GM12878 (cell line): ENCODE results near the gene C2CD5. TPM values are rescaled to one million over a fixed set of nuclear protein-coding genes. Genes with fewer than 3 reads are reported as not detected.

Experiments
- ATAC-seq: fragments of 200-7000 bp; cut with Tn5 transposase; 3 replicates; pipeline ENCODE4 v1.9.1; 2020; ENCODE audit warnings: mild to moderate bottlenecking, moderate library complexity
- BruUV-seq: library from RNA; stranded (reverse); fragments of 400-500 nt; replicated peaks from 2 replicates; lab custom pipeline; 2021; lab: Mats Ljungman, UMichigan
- CTCF ChIA-PET: fragments of 300-600 bp; sonication (Branson Sonifier 250); formaldehyde crosslinking; extraction: SDS; loops from one replicate; lab custom pipeline; 2021; ENCODE audit warnings: inconsistent platforms; lab: Yijun Ruan, JAX
- POLR2A ChIA-PET: fragments of 350-600 bp; formaldehyde crosslinking; extraction: SDS; loops from one replicate; lab custom pipeline; 2021; ENCODE audit warnings: inconsistent platforms; lab: Charles Lee
- RAD21 ChIA-PET: fragments of 300-600 bp; sonication (Branson Sonifier 250); formaldehyde crosslinking; loops from one replicate; lab custom pipeline; 2023; ENCODE audit warnings: antibody characterized with exemption; ENCODE audit not compliant: unreplicated experiment; lab: Charles Lee
- SMC1A ChIA-PET: fragments of 300-600 bp; sonication (Branson Sonifier 250); formaldehyde crosslinking; loops from one replicate; lab custom pipeline; 2023; ENCODE audit not compliant: unreplicated experiment, uncharacterized antibody; lab: Charles Lee
- DNase-seq: peaks from one replicate; pipeline ENCODE4 v3.0.0-alpha.2; 2011; ENCODE audit warnings: low read depth, low spot score
- FAIRE-seq: peaks from 3 replicates; lab custom pipeline; 2011; peaks lifted over from hg19 to GRCh38; lab: Jason Lieb, UNC
- H2AFZ ChIP-seq: 2 replicates; pipeline ENCODE4 v1.6.0; 2011; ENCODE audit warnings: low read depth, low read length, control low read depth; ENCODE audit not compliant: control insufficient read depth
- H3K27ac ChIP-seq: 2 replicates; pipeline ENCODE4 v1.5.1; 2011; ENCODE audit warnings: control low read depth; ENCODE audit not compliant: control insufficient read depth, insufficient read depth
- H3K27me3 ChIP-seq, 2 experiments: replicated peaks in 1 of 2; 2 replicates each; pipeline versions ENCODE4 v1.6.0 to v1.6.1; 2011; ENCODE audit warnings: low read length in 1 of 2; ENCODE audit not compliant: control insufficient read depth in 2 of 2, insufficient read depth in 2 of 2
- H3K36me3 ChIP-seq, 2 experiments: 2 replicates each; pipeline ENCODE4 v1.5.1; 2011; ENCODE audit warnings: low read length in 1 of 2; ENCODE audit not compliant: control insufficient read depth in 2 of 2, insufficient read depth in 2 of 2
- H3K4me1 ChIP-seq: 2 replicates; pipeline ENCODE4 v1.6.1; 2011; ENCODE audit warnings: mild to moderate bottlenecking, low read length, moderate library complexity, mixed read lengths; ENCODE audit not compliant: control insufficient read depth, insufficient read depth
- H3K4me2 ChIP-seq: 2 replicates; pipeline ENCODE4 v1.6.0; 2011; ENCODE audit warnings: control low read depth; ENCODE audit not compliant: control insufficient read depth, insufficient read depth
- H3K4me3 ChIP-seq: fragments of 200-600 bp; sonication (generic); 2 replicates; pipeline ENCODE4 v1.5.1; 2016
- H3K79me2 ChIP-seq: 2 replicates; pipeline ENCODE4 v1.6.0; 2011; ENCODE audit warnings: low read length; ENCODE audit not compliant: control insufficient read depth, insufficient read depth
- H3K9ac ChIP-seq: 2 replicates; pipeline ENCODE4 v1.8.0; 2011; ENCODE audit warnings: low read length, control low read depth, mixed read lengths; ENCODE audit not compliant: control insufficient read depth, insufficient read depth
- H3K9me3 ChIP-seq: replicated peaks from 3 replicates; pipeline ENCODE4 v1.5.1; 2011; ENCODE audit warnings: mild to moderate bottlenecking, low read length; ENCODE audit not compliant: control insufficient read depth, insufficient read depth
- H4K20me1 ChIP-seq: 2 replicates; pipeline ENCODE4 v1.6.0; 2011; ENCODE audit not compliant: control insufficient read depth, insufficient read depth
- ATF7 ChIP-seq: fragments of 450-650 bp; IDR thresholded peaks from 2 replicates; pipeline ENCODE4 v1.6.1; 2016; ENCODE audit warnings: low read depth, mild to moderate bottlenecking
- EP300 ChIP-seq, 2 experiments: fragments of 150-350 bp in 1 of 2; IDR thresholded peaks; 2 replicates each; pipeline ENCODE4 v1.6.1; 2011 to 2012; ENCODE audit warnings: low read depth in 2 of 2, low read length in 2 of 2, borderline replicate concordance in 1 of 2, improper control_type of control experiment in 1 of 2, inconsistent platforms in 1 of 2; ENCODE audit not compliant: control insufficient read depth in 1 of 2
- FOS ChIP-seq: IDR thresholded peaks from 3 replicates; pipeline ENCODE4 v1.6.1; 2011; ENCODE audit warnings: borderline replicate concordance; ENCODE audit not compliant: insufficient read length; ENCODE audit errors: extremely low read depth
- FOXK2 ChIP-seq: fragments of 450-650 bp; IDR thresholded peaks from 2 replicates; pipeline ENCODE4 v1.6.1; 2017; ENCODE audit warnings: mild to moderate bottlenecking, moderate library complexity
- MEF2A ChIP-seq: IDR thresholded peaks from 2 replicates; pipeline ENCODE4 v1.6.1; 2011; ENCODE audit warnings: low read depth, mild to moderate bottlenecking, low read length, moderate library complexity; ENCODE audit not compliant: insufficient read depth
- MTA2 ChIP-seq: fragments of 450-650 bp; IDR thresholded peaks from 2 replicates; pipeline ENCODE4 v1.6.1; 2016; ENCODE audit warnings: low read depth, mild to moderate bottlenecking, moderate library complexity
- PBX3 ChIP-seq: IDR thresholded peaks from 2 replicates; pipeline ENCODE4 v1.6.1; 2011; ENCODE audit warnings: mild to moderate bottlenecking, low read depth, low read length, moderate library complexity; ENCODE audit not compliant: insufficient replicate concordance
- STAT1 ChIP-seq: fragments of 450-650 bp; conservative IDR thresholded peaks from 2 replicates; pipeline ENCODE4 v1.6.1; 2014; ENCODE audit warnings: antibody characterized with exemption, mild to moderate bottlenecking
- WRNIP1 ChIP-seq: IDR thresholded peaks from 2 replicates; pipeline ENCODE4 v1.6.1; 2011; ENCODE audit warnings: low read depth, low read length, improper control_type of control experiment, borderline replicate concordance
- ZNF274 ChIP-seq: IDR thresholded peaks from one replicate; pipeline ENCODE4 v1.8.0; 2011; ENCODE audit not compliant: insufficient read length, insufficient read depth
- WGBS: methylation state at CpG from one replicate; pipeline ENCODE4 v1.1.6; 2016; ENCODE audit warnings: low lambda C conversion rate; ENCODE audit not compliant: insufficient replicate concordance, insufficient coverage; ENCODE audit errors: missing lambda C conversion rate; 5-methylcytosine and 5-hydroxymethylcytosine counted together
- in situ Hi-C: fragments of 300-500 bp; cut with MboI; formaldehyde crosslinking; loops from 9 replicates; pipeline ENCODE4 v1.14.3; 2018; ENCODE audit warnings: mixed read lengths
- intact Hi-C: fragments of 100-400 bp; cut with micrococcal nuclease; formaldehyde crosslinking; loops from one replicate; pipeline ENCODE4 v1.14.2; 2022; ENCODE audit not compliant: unreplicated experiment
- polyA plus RNA-seq, 11 experiments: library from polyadenylated mRNA; depleted of rRNA in 4 of 11; unstranded in 6 of 11; stranded (reverse) in 5 of 11; fragments of >200 nt; fragmentation: Nextera tagmentation in 4 of 11; fragmentation: Illumina TruSeq in 1 of 11; extraction: Ambion mirVana in 4 of 11; extraction: Trizol in 1 of 11; gene quantifications; 1 replicate in 1 of 11; 2 replicates in 10 of 11; pipeline versions ENCODE4 v1.2.1 to v1.2.3, GENCODE V29; 2011 to 2016; ENCODE audit warnings: inconsistent platforms in 2 of 11, missing spikeins in 2 of 11, low read depth in 1 of 11
- total RNA-seq, 4 experiments: library from RNA; depleted of rRNA in 3 of 4; stranded (reverse); fragments of >200 nt in 3 of 4; fragmentation: Illumina TruSeq in 1 of 4; extraction: Trizol in 1 of 4; gene quantifications; 2 replicates each; pipeline versions ENCODE4 v1.2.1 to v1.2.3, GENCODE V29; 2013 to 2021
- TF ChIP-seq, protein P1 (sequence below): fragments of 450-650 bp; IDR thresholded peaks from 2 replicates; pipeline ENCODE4 v1.6.1; 2018; ENCODE audit warnings: mild to moderate bottlenecking, low read depth, moderate library complexity; ENCODE audit not compliant: partially characterized antibody
- TF ChIP-seq, protein P2 (sequence below): IDR thresholded peaks from 2 replicates; pipeline ENCODE4 v1.6.1; 2012; ENCODE audit warnings: low read depth, low read length, improper control_type of control experiment
- TF ChIP-seq, protein P3 (sequence below): IDR thresholded peaks from 2 replicates; pipeline ENCODE4 v1.6.1; 2012; ENCODE audit warnings: improper control_type of control experiment, low read depth, low read length; ENCODE audit not compliant: insufficient replicate concordance

C2CD5 gene
- total and polyA plus RNA-seq, 10 of the 15 experiments (the other 5 are each of a cell fraction or from before 2014, with no cell fraction given): 7.7 to 55.0 (median 27.0) TPM

DNA sequence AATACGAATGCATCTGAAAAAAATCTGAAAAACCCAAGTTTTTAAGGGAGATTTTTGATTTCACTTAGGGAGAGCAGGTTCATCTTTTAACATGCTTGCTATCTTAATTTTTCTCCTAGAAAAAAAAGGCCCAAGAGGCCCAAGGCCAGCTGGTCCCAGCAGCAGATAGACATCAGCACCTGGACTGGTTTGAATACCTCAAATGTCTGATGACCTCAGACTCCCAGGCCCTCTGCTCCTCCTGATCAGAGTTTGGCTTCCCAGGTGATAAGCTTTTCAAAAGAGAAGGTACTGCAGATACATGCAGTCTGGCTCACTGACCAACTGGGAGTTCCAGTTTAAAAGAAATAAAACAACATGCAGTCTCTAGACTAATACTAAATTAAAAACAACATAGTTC lies 82.6 kb downstream of the C2CD5 start:
- in situ Hi-C loops: no loop called here
- H3K9me3 ChIP-seq: no peaks in the 10 kb centered on the region
- H4K20me1 ChIP-seq: no peaks in the 10 kb centered on the region
- no peak overlapping the region for H3K4me2 ChIP-seq
- no peak overlapping the region for H3K4me3 ChIP-seq
- CTCF ChIA-PET: interaction anchor here (0.8 to 5.5 kb wide), 10 partner anchors 10 to 379 kb away, joined by 3 to 72 read pairs (median 5); partner anchors contain the start of gene C2CD5
- DNase-seq (no peak), FAIRE-seq (no peak), ATAC-seq (no peak)
- no peaks in the 10 kb centered on the region for H3K4me1 ChIP-seq
- WGBS: 100% methylated on average over 1 of the region's 1 CpG
- no peaks in the 10 kb centered on the region for H3K79me2 ChIP-seq
- SMC1A ChIA-PET: interaction anchor here (0.6 to 2.0 kb wide), 8 partner anchors 9 to 171 kb away, joined by 3 to 5 read pairs (median 4); no protein-coding TSS in a partner anchor
- no TSS peak for BruUV-seq
- H3K27ac ChIP-seq: no peak overlapping the region
- no peaks in the 10 kb centered on the region for H3K36me3 ChIP-seq
- POLR2A ChIA-PET: no interaction called here
- intact Hi-C loops: loop anchor here (5.0 kb wide), 1 partner anchor 764 kb away; no protein-coding TSS in a partner anchor
- H3K27me3 ChIP-seq: no peaks in the 10 kb centered on the region
- H3K9ac ChIP-seq: no peak overlapping the region
- H2AFZ ChIP-seq: no peak overlapping the region
- RAD21 ChIA-PET: no interaction called here
- TF ChIP-seq, protein P1, sequence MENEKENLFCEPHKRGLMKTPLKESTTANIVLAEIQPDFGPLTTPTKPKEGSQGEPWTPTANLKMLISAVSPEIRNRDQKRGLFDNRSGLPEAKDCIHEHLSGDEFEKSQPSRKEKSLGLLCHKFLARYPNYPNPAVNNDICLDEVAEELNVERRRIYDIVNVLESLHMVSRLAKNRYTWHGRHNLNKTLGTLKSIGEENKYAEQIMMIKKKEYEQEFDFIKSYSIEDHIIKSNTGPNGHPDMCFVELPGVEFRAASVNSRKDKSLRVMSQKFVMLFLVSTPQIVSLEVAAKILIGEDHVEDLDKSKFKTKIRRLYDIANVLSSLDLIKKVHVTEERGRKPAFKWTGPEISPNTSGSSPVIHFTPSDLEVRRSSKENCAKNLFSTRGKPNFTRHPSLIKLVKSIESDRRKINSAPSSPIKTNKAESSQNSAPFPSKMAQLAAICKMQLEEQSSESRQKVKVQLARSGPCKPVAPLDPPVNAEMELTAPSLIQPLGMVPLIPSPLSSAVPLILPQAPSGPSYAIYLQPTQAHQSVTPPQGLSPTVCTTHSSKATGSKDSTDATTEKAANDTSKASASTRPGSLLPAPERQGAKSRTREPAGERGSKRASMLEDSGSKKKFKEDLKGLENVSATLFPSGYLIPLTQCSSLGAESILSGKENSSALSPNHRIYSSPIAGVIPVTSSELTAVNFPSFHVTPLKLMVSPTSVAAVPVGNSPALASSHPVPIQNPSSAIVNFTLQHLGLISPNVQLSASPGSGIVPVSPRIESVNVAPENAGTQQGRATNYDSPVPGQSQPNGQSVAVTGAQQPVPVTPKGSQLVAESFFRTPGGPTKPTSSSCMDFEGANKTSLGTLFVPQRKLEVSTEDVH: no peak
- TF ChIP-seq ZNF274 (no peak), FOXK2 (no peak), STAT1 (no peak), FOS (no peak), EP300 (IDR thresholded peaks at IDR 0.05; ENCODE audit: borderline replicate concordance in 1 of 2, control insufficient read depth in 1 of 2, low read depth in 2 of 2, low read length in 2 of 2) (no peak), PBX3 (no peak), WRNIP1 (no peak), MEF2A (no peak), ATF7 (no peak), MTA2 (no peak)
- TF ChIP-seq, protein P2, sequence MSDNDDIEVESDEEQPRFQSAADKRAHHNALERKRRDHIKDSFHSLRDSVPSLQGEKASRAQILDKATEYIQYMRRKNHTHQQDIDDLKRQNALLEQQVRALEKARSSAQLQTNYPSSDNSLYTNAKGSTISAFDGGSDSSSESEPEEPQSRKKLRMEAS: no peak
- TF ChIP-seq, protein P3, sequence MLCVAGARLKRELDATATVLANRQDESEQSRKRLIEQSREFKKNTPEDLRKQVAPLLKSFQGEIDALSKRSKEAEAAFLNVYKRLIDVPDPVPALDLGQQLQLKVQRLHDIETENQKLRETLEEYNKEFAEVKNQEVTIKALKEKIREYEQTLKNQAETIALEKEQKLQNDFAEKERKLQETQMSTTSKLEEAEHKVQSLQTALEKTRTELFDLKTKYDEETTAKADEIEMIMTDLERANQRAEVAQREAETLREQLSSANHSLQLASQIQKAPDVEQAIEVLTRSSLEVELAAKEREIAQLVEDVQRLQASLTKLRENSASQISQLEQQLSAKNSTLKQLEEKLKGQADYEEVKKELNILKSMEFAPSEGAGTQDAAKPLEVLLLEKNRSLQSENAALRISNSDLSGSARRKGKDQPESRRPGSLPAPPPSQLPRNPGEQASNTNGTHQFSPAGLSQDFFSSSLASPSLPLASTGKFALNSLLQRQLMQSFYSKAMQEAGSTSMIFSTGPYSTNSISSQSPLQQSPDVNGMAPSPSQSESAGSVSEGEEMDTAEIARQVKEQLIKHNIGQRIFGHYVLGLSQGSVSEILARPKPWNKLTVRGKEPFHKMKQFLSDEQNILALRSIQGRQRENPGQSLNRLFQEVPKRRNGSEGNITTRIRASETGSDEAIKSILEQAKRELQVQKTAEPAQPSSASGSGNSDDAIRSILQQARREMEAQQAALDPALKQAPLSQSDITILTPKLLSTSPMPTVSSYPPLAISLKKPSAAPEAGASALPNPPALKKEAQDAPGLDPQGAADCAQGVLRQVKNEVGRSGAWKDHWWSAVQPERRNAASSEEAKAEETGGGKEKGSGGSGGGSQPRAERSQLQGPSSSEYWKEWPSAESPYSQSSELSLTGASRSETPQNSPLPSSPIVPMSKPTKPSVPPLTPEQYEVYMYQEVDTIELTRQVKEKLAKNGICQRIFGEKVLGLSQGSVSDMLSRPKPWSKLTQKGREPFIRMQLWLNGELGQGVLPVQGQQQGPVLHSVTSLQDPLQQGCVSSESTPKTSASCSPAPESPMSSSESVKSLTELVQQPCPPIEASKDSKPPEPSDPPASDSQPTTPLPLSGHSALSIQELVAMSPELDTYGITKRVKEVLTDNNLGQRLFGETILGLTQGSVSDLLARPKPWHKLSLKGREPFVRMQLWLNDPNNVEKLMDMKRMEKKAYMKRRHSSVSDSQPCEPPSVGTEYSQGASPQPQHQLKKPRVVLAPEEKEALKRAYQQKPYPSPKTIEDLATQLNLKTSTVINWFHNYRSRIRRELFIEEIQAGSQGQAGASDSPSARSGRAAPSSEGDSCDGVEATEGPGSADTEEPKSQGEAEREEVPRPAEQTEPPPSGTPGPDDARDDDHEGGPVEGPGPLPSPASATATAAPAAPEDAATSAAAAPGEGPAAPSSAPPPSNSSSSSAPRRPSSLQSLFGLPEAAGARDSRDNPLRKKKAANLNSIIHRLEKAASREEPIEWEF: no peak
